ENCODE data around the gene ABTB2.

ABTB2 gene

DNA sequence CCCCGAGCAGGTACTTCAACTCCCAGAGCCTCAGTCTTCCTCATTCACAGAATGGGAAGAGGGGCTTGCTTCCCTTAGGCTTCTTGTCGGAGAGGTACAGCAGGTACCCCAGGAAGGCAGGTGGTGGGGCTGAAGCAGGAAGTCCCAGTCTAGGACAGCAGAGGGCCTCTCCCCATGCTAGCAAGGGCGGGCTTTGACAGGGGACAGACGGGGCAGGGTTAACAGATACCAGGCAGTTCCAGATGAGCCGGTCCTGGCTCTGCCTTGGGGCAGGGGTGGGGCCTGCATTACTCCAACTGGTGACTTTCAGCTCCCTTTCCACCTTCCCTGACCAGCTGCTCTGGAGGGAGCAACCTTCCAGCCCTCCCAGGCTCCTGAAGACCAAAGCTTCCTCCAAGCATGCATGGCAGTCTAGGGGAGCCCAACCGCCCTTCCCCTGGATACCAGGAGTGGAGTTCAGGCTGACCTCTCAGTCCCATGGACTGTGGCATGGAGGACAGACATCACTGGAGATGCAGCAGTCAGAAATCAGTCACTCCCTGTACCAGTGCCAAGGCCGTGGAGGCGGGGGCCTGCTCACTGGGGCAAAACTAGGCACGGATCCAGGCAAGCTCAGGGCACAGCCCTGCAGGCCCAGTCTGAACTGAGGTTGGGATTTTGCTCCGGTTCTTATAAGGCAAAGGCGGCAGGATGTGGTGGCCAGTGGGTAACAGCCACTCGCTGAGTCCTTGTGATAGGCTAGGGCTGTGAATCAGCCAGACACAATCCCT lies 191.8 kb downstream of the ABTB2 start:
- no peak for DNase-seq (ENCODE audit: low read depth in 1 of 2, low spot score in 1 of 2)
- Histone ChIP-seq H3K27me3 (ENCODE audit: insufficient read depth, poor library complexity, severe bottlenecking) (no peaks in the 10 kb centered on the region), H3K27ac (replicated peaks) (no peak overlapping the region), H3K4me3 (replicated peaks; ENCODE audit: insufficient read depth, low read length) (no peak overlapping the region)
- TF ChIP-seq GABPA (IDR thresholded peaks at IDR 0.05; ENCODE audit: low read depth), result no peak
- no peak for TF ChIP-seq SPI1 (IDR thresholded peaks at IDR 0.05; ENCODE audit: borderline replicate concordance, low read depth)
- TF ChIP-seq, protein P1, sequence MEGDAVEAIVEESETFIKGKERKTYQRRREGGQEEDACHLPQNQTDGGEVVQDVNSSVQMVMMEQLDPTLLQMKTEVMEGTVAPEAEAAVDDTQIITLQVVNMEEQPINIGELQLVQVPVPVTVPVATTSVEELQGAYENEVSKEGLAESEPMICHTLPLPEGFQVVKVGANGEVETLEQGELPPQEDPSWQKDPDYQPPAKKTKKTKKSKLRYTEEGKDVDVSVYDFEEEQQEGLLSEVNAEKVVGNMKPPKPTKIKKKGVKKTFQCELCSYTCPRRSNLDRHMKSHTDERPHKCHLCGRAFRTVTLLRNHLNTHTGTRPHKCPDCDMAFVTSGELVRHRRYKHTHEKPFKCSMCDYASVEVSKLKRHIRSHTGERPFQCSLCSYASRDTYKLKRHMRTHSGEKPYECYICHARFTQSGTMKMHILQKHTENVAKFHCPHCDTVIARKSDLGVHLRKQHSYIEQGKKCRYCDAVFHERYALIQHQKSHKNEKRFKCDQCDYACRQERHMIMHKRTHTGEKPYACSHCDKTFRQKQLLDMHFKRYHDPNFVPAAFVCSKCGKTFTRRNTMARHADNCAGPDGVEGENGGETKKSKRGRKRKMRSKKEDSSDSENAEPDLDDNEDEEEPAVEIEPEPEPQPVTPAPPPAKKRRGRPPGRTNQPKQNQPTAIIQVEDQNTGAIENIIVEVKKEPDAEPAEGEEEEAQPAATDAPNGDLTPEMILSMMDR (IDR thresholded peaks at IDR 0.05; ENCODE audit: insufficient read depth, low read length), result no peak
- no peak for TF ChIP-seq POLR2AphosphoS5 (IDR thresholded peaks at IDR 0.05; ENCODE audit: low read depth)

GRCh38 chr11:34165121-34165520 lies 192.7 kb downstream of the ABTB2 start:
- H3K4me3 ChIP-seq (replicated peaks; ENCODE audit: insufficient read depth, low read length), result no peak overlapping the region
- TF ChIP-seq, protein P2, sequence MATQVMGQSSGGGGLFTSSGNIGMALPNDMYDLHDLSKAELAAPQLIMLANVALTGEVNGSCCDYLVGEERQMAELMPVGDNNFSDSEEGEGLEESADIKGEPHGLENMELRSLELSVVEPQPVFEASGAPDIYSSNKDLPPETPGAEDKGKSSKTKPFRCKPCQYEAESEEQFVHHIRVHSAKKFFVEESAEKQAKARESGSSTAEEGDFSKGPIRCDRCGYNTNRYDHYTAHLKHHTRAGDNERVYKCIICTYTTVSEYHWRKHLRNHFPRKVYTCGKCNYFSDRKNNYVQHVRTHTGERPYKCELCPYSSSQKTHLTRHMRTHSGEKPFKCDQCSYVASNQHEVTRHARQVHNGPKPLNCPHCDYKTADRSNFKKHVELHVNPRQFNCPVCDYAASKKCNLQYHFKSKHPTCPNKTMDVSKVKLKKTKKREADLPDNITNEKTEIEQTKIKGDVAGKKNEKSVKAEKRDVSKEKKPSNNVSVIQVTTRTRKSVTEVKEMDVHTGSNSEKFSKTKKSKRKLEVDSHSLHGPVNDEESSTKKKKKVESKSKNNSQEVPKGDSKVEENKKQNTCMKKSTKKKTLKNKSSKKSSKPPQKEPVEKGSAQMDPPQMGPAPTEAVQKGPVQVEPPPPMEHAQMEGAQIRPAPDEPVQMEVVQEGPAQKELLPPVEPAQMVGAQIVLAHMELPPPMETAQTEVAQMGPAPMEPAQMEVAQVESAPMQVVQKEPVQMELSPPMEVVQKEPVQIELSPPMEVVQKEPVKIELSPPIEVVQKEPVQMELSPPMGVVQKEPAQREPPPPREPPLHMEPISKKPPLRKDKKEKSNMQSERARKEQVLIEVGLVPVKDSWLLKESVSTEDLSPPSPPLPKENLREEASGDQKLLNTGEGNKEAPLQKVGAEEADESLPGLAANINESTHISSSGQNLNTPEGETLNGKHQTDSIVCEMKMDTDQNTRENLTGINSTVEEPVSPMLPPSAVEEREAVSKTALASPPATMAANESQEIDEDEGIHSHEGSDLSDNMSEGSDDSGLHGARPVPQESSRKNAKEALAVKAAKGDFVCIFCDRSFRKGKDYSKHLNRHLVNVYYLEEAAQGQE (IDR thresholded peaks at IDR 0.05; ENCODE audit: insufficient replicate concordance, low read depth), result no peak
- TF ChIP-seq SPI1 (IDR thresholded peaks at IDR 0.05; ENCODE audit: borderline replicate concordance, low read depth), result no peak
- TF ChIP-seq, protein P1 (IDR thresholded peaks at IDR 0.05; ENCODE audit: insufficient read depth, low read length), result no peak
- TF ChIP-seq GABPA (IDR thresholded peaks at IDR 0.05; ENCODE audit: low read depth), result no peak
- TF ChIP-seq POLR2AphosphoS5 (IDR thresholded peaks at IDR 0.05; ENCODE audit: low read depth), result no peak
- no peak for DNase-seq (ENCODE audit: low read depth in 1 of 2, low spot score in 1 of 2)
- no peaks in the 10 kb centered on the region for H3K27me3 ChIP-seq (ENCODE audit: insufficient read depth, poor library complexity, severe bottlenecking)
- H3K27ac ChIP-seq (replicated peaks), result no peak overlapping the region

DNA sequence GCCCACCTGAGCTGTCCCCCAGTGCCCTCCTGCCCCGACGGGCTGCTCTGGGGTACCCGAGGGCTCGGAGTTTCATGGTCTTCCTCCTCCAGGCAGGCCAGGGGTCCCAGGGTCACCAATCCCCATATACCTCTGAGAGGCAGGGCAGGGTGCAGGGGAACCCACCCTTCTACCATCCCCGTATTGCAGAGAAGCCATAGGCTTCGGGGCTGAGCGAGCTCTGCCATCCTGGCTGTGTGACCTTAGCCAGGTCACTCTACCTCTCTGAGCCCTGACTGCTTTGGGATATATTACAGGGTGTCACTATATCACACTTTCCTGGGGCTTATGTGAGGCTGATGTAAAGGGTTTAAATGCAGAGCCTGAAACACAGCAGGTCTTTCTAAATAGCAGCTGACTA lies 195.0 kb downstream of the ABTB2 start:
- no peak for TF ChIP-seq SPI1 (IDR thresholded peaks at IDR 0.05; ENCODE audit: borderline replicate concordance, low read depth)
- TF ChIP-seq, protein P2 (IDR thresholded peaks at IDR 0.05; ENCODE audit: insufficient replicate concordance, low read depth), result no peak
- TF ChIP-seq POLR2AphosphoS5 (IDR thresholded peaks at IDR 0.05; ENCODE audit: low read depth), result no peak
- TF ChIP-seq GABPA (IDR thresholded peaks at IDR 0.05; ENCODE audit: low read depth), result no peak
- TF ChIP-seq, protein P1 (IDR thresholded peaks at IDR 0.05; ENCODE audit: insufficient read depth, low read length), result no peak
- Histone ChIP-seq H3K27me3 (ENCODE audit: insufficient read depth, poor library complexity, severe bottlenecking) (no peaks in the 10 kb centered on the region), H3K4me3 (replicated peaks; ENCODE audit: insufficient read depth, low read length) (no peak overlapping the region), H3K27ac (replicated peaks) (no peak overlapping the region)
- DNase-seq (ENCODE audit: low read depth in 1 of 2, low spot score in 1 of 2), result no peak

DNA sequence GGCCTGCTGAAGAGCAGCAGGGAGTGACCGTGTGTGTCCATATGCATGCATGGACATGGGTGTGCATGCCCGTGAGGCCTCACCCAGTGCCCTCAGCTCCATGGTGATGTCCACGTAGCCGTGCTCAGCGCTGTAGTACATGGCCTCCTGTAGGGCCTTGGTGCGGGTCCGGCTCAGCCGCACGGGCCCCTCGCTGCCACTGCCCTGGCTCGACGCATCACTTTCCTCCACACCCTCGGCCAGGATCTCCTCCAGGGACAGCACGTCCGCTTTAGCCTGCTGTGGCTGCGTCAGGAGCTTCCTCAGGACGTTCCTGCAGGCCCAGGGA lies 195.4 kb downstream of the ABTB2 start:
- DNase-seq (ENCODE audit: low read depth in 1 of 2, low spot score in 1 of 2), result no peak
- H3K27me3 ChIP-seq (ENCODE audit: insufficient read depth, poor library complexity, severe bottlenecking), result no peaks in the 10 kb centered on the region
- TF ChIP-seq, protein P1 (IDR thresholded peaks at IDR 0.05; ENCODE audit: insufficient read depth, low read length), result no peak
- TF ChIP-seq POLR2AphosphoS5 (IDR thresholded peaks at IDR 0.05; ENCODE audit: low read depth), result no peak
- no peak for TF ChIP-seq SPI1 (IDR thresholded peaks at IDR 0.05; ENCODE audit: borderline replicate concordance, low read depth)
- TF ChIP-seq, protein P2 (IDR thresholded peaks at IDR 0.05; ENCODE audit: insufficient replicate concordance, low read depth), result no peak
- no peak for TF ChIP-seq GABPA (IDR thresholded peaks at IDR 0.05; ENCODE audit: low read depth)
- no peak overlapping the region for H3K27ac ChIP-seq (replicated peaks)
- no peak overlapping the region for H3K4me3 ChIP-seq (replicated peaks; ENCODE audit: insufficient read depth, low read length)
